Upper lobe of left lung (tissue), 6 donors: ENCODE results near the gene EBF4. TPM values are rescaled to one million over a fixed set of nuclear protein-coding genes. Genes with fewer than 3 reads are reported as not detected.

Experiments used
- ATAC-seq, 2 donors: fragments of 200-7000 bp; cut with Tn5 transposase; one replicate each; pipeline ENCODE4 v1.9.1; 2022; ENCODE audit warnings: mild to moderate bottlenecking in 2 of 2, moderate library complexity in 2 of 2; ENCODE audit not compliant: low FRiP score in 2 of 2
- DNase-seq, 2 donors: peaks; one replicate each; pipeline ENCODE4 v3.0.0-alpha.2; 2019 to 2020
- H3K27ac ChIP-seq, 4 donors: fragments of 200-600 bp; sonication (generic); one replicate each; pipeline ENCODE4 v1.5.1; 2016 to 2019
- H3K27me3 ChIP-seq, 4 donors: fragments of 200-600 bp; sonication (generic); one replicate each; pipeline ENCODE4 v1.5.1; 2017 to 2019
- H3K36me3 ChIP-seq, 4 donors: fragments of 200-600 bp; sonication (generic); one replicate each; pipeline ENCODE4 v1.5.1; 2016 to 2019
- H3K4me1 ChIP-seq, 4 donors: fragments of 200-600 bp; sonication (generic); one replicate each; pipeline ENCODE4 v1.5.1; 2018 to 2019
- H3K4me3 ChIP-seq, 4 donors: fragments of 200-600 bp; sonication (generic); one replicate each; pipeline ENCODE4 v1.5.1; 2017 to 2019; ENCODE audit warnings: mild to moderate bottlenecking in 2 of 4, moderate library complexity in 1 of 4
- H3K9me3 ChIP-seq, 4 donors: fragments of 200-600 bp; sonication (generic); one replicate each; pipeline ENCODE4 v1.5.1; 2018 to 2019
- EP300 ChIP-seq, 4 donors: sonication (generic); formaldehyde crosslinking; IDR thresholded peaks; one replicate each; pipeline ENCODE4 v1.5.1; 2017; ENCODE audit warnings: antibody characterized with exemption in 4 of 4, control low read depth in 2 of 4
- POLR2A ChIP-seq, 4 donors: fragments of 450-650 bp; IDR thresholded peaks; one replicate each; pipeline ENCODE4 v1.5.1; 2016 to 2017; ENCODE audit warnings: antibody characterized with exemption in 4 of 4, mild to moderate bottlenecking in 2 of 4
- POLR2AphosphoS5 ChIP-seq, 2 donors: sonication (generic); formaldehyde crosslinking; IDR thresholded peaks; one replicate each; pipeline ENCODE4 v1.5.1; 2017; ENCODE audit warnings: antibody characterized with exemption in 2 of 2
- whole genome bisulfite sequencing, 2 donors: methylation state at CpG; one replicate each; pipeline ENCODE4 v1.1.5; 2017 to 2018; 5-methylcytosine and 5-hydroxymethylcytosine counted together
- small RNA-seq, 4 donors: library from RNA; depleted of rRNA; stranded (forward); fragments of <200 nt; gene quantifications; one replicate each; pipeline ENCODE3, GENCODE V24; 2016
- total RNA-seq, 6 donors: library from RNA; depleted of rRNA in 4 of 6; stranded (reverse); fragments of >200 nt in 4 of 6; gene quantifications; one replicate each; pipeline versions ENCODE4 v1.1.0 to v1.2.1, GENCODE V29; 2016 to 2021
- TF ChIP-seq, protein P1 (sequence below), 6 experiments: fragments of 450-650 bp in 4 of 6; fragments of 200-600 bp in 2 of 6; sonication (generic) in 2 of 6; IDR thresholded peaks; one replicate each; pipeline ENCODE4 v1.5.1; 2016 to 2019; ENCODE audit warnings: antibody characterized with exemption in 6 of 6
- donor health status: DM: no; HTN: no; CAD: no; lungs with moderate emphysema.
- donor health status: DM: no; HTN: yes; CAD: no; lungs with severe emphysema.

EBF4 gene
- total RNA-seq, 6 donors from 2014 or later, result 7.8 to 23.7 (median 12.9) TPM

DNA sequence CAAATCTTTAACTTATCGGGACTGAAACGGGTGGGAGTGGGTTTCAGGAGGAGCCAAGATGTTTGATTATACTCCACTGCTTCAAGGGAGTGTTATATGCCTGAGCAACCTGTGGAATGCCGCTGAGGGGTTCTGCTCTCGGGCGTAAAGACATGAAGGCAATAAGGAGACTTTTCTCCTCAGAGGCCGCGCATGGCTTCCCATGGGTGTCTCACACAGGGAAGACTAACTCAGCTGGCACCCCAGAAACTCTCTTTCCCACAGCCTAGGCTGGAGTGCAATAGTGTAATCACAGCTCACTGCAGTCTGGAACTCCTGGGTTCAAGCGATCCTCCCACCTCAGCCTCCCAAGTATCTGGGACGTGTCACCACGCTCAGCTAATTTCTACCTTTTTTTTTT is 117.1 kb downstream of the EBF4 start:
- Histone ChIP-seq H3K27ac (no peak overlapping the region), H3K36me3 (no peaks in the 10 kb centered on the region), H3K4me3 (no peak overlapping the region), H3K9me3 (no peaks in the 10 kb centered on the region), H3K27me3 (peaks cover 0 to 14% (median 6%) of the 10 kb centered on the region in 4 donors), H3K4me1 (peaks cover 0 to 9% (median 0%) of the 10 kb centered on the region in 4 donors)
- ATAC-seq (no peak), DNase-seq (no peak)
- 86 to 90% methylated on average over 10 of the region's 10 CpGs for WGBS, 2 donors
- no peak for TF ChIP-seq EP300 (IDR thresholded peaks at IDR 0.05)
- TF ChIP-seq, protein P1, sequence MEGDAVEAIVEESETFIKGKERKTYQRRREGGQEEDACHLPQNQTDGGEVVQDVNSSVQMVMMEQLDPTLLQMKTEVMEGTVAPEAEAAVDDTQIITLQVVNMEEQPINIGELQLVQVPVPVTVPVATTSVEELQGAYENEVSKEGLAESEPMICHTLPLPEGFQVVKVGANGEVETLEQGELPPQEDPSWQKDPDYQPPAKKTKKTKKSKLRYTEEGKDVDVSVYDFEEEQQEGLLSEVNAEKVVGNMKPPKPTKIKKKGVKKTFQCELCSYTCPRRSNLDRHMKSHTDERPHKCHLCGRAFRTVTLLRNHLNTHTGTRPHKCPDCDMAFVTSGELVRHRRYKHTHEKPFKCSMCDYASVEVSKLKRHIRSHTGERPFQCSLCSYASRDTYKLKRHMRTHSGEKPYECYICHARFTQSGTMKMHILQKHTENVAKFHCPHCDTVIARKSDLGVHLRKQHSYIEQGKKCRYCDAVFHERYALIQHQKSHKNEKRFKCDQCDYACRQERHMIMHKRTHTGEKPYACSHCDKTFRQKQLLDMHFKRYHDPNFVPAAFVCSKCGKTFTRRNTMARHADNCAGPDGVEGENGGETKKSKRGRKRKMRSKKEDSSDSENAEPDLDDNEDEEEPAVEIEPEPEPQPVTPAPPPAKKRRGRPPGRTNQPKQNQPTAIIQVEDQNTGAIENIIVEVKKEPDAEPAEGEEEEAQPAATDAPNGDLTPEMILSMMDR (IDR thresholded peaks at IDR 0.05), result no peak
- TF ChIP-seq POLR2AphosphoS5 (IDR thresholded peaks at IDR 0.05), result no peak
- no peak for TF ChIP-seq POLR2A (IDR thresholded peaks at IDR 0.05)

Small RNA genes lying within 50 kb of the gene (small RNA-seq; reads per million reads assigned to genes)
- gene SNORA51 (0 reads per million in 4 donors), gene SNORD110 (0 reads per million in 4 donors), gene SNORD56 (0 reads per million in 4 donors), gene SNORD57 (0 reads per million in 4 donors), gene SNORD86 (0 reads per million in 4 donors)

Other genes starting within 250 kb of the EBF4 start
- 100 to 1,000 TPM in 5 of 6 donors, 10 to 100 TPM in 1; 54.5 to 216 (median 123) TPM for gene SNRPB, start 222.0 kb upstream of the EBF4 start, total RNA-seq
- 10 to 100 TPM in 1 of 6 donors, 1 to 10 TPM in 5; 8.4 to 13.3 (median 8.9) TPM for gene ZNF343, start 183.9 kb upstream of the EBF4 start, total RNA-seq
- gene TMC2, start 156.2 kb upstream of the EBF4 start, total RNA-seq, result under 1 TPM in 4 of 6 donors, not detected in 2; 0.22 to 0.57 (median 0.41) TPM
- 100 to 1,000 TPM in 3 of 6 donors, 10 to 100 TPM in 3; 64.8 to 162 (median 93.6) TPM for gene NOP56, start 40.1 kb upstream of the EBF4 start, total RNA-seq
- 100 to 1,000 TPM in 1 of 6 donors, 10 to 100 TPM in 5; 64.7 to 108 (median 75.0) TPM for gene IDH3B, start 28.6 kb upstream of the EBF4 start, total RNA-seq
- gene CPXM1, start 107.8 kb downstream of the EBF4 start, total RNA-seq, result 10 to 100 TPM in 1 of 6 donors, 1 to 10 TPM in 1, under 1 TPM in 3, not detected in 1; 0.15 to 13.0 (median 0.55) TPM
- not detected for gene C20orf141, start 122.2 kb downstream of the EBF4 start, total RNA-seq
- not detected for gene TMEM239, start 123.6 kb downstream of the EBF4 start, total RNA-seq
- gene PCED1A, start 147.9 kb downstream of the EBF4 start, total RNA-seq, result 100 to 1,000 TPM in 1 of 6 donors, 10 to 100 TPM in 5; 28.7 to 185 (median 49.1) TPM
- 10 to 100 TPM; 22.6 to 53.4 (median 38.2) TPM for gene VPS16, start 148.0 kb downstream of the EBF4 start, total RNA-seq
- gene PTPRA, start 180.7 kb downstream of the EBF4 start, total RNA-seq, result 10 to 100 TPM; 22.0 to 60.3 (median 51.1) TPM